IMR-90 (cell line): Measurements from ENCODE around the gene GGA2.

Experiments
- CEBPB ChIP-seq: IDR thresholded peaks from 2 replicates; pipeline ENCODE4 v1.6.1; 2012; ENCODE audit warnings: low read depth, low read length, improper control_type of control experiment
- MAFK ChIP-seq: IDR thresholded peaks from 2 replicates; pipeline ENCODE4 v1.6.1; 2012; ENCODE audit warnings: low read depth, low read length, improper control_type of control experiment
- POLR2A ChIP-seq: IDR thresholded peaks from 2 replicates; pipeline ENCODE4 v1.6.1; 2012; ENCODE audit warnings: mild to moderate bottlenecking, low read depth, low read length
- RAD21 ChIP-seq: IDR thresholded peaks from 2 replicates; pipeline ENCODE4 v1.6.1; 2012; ENCODE audit warnings: low read length, improper control_type of control experiment
- RCOR1 ChIP-seq: IDR thresholded peaks from 2 replicates; pipeline ENCODE4 v1.6.1; 2012; ENCODE audit warnings: mild to moderate bottlenecking, low read length, improper control_type of control experiment; ENCODE audit not compliant: insufficient replicate concordance
- TF ChIP-seq, protein P1 (sequence below): conservative IDR thresholded peaks from 2 replicates; pipeline ENCODE4 v1.5.1; 2012; ENCODE audit warnings: mild to moderate bottlenecking, low read depth, low read length, improper control_type of control experiment

DNA sequence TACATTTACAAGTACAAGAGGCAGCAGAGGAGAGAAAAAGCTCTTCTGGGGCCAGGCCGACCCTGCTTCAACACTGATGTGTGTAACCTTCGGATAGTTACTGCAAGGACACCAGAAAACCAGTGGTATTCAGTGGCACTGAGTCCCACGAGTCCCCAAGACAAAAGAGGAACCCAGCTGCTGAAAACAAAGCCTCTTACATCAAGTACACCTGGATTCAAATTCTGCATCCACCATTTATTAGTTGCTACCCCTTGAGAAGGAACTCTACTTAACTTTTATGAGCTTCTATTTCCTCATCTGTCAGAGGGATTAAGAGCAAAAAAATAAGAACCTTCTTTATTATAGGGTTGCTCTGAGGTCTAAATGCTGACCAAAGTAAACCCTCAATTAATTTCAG, 44.2 kb upstream of the GGA2 start:
- TF ChIP-seq, protein P1, sequence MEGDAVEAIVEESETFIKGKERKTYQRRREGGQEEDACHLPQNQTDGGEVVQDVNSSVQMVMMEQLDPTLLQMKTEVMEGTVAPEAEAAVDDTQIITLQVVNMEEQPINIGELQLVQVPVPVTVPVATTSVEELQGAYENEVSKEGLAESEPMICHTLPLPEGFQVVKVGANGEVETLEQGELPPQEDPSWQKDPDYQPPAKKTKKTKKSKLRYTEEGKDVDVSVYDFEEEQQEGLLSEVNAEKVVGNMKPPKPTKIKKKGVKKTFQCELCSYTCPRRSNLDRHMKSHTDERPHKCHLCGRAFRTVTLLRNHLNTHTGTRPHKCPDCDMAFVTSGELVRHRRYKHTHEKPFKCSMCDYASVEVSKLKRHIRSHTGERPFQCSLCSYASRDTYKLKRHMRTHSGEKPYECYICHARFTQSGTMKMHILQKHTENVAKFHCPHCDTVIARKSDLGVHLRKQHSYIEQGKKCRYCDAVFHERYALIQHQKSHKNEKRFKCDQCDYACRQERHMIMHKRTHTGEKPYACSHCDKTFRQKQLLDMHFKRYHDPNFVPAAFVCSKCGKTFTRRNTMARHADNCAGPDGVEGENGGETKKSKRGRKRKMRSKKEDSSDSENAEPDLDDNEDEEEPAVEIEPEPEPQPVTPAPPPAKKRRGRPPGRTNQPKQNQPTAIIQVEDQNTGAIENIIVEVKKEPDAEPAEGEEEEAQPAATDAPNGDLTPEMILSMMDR: no peak
- TF ChIP-seq POLR2A: no peak
- TF ChIP-seq RCOR1: no peak
- no peak for TF ChIP-seq CEBPB
- no peak for TF ChIP-seq RAD21
- no peak for TF ChIP-seq MAFK
